Glutamatergic neuron (in vitro differentiated cells): Measurements from ENCODE around the gene UBR4. TPM values are rescaled to one million over a fixed set of nuclear protein-coding genes. Genes with fewer than 3 reads are reported as not detected.
A peak's percentile ranks its signal among the peaks of the same experiment; 100 is the strongest.
"Not testable (repeated sequence)": the region's sequence is repeated elsewhere in the genome, so short reads cannot be mapped to it uniquely, and the experiment has no call there.

ENCODE experiments used
- DNase-seq: peaks from one replicate; pipeline ENCODE4 v3.0.0; 2022
- H3K27ac Mint-ChIP-seq: one replicate; pipeline ENCODE4 v1.8.0; 2020; ENCODE audit warnings: mild to moderate bottlenecking, mixed read lengths, inconsistent platforms; ENCODE audit not compliant: unreplicated experiment
- H3K27me3 Mint-ChIP-seq: one replicate; pipeline ENCODE4 v1.8.0; 2020; ENCODE audit warnings: mild to moderate bottlenecking, moderate library complexity, mixed read lengths, inconsistent platforms; ENCODE audit not compliant: unreplicated experiment
- H3K36me3 Mint-ChIP-seq: one replicate; pipeline ENCODE4 v1.8.0; 2020; ENCODE audit warnings: mild to moderate bottlenecking, mixed read lengths, inconsistent platforms; ENCODE audit not compliant: unreplicated experiment
- H3K4me1 Mint-ChIP-seq: one replicate; pipeline ENCODE4 v1.8.0; 2020; ENCODE audit warnings: mild to moderate bottlenecking, low read depth, mixed read lengths, inconsistent platforms; ENCODE audit not compliant: unreplicated experiment
- H3K4me3 Mint-ChIP-seq: one replicate; pipeline ENCODE4 v1.8.0; 2020; ENCODE audit warnings: mild to moderate bottlenecking, mixed read lengths, inconsistent platforms; ENCODE audit not compliant: unreplicated experiment
- H3K9me3 Mint-ChIP-seq: one replicate; pipeline ENCODE4 v1.8.0; 2020; ENCODE audit warnings: mild to moderate bottlenecking, moderate library complexity, mixed read lengths, inconsistent platforms; ENCODE audit not compliant: unreplicated experiment
- CTCF ChIP-seq: fragments of 200-600 bp; sonication (generic); IDR thresholded peaks from one replicate; pipeline ENCODE4 v1.5.0; 2021; ENCODE audit not compliant: partially characterized antibody, unreplicated experiment
- total RNA-seq: library from RNA; stranded (reverse); fragmentation: NEBNext Ultra II Directional; extraction: Animal tissue kit (Norgen Biotek cat#: 25700); gene quantifications from one replicate; pipeline ENCODE4 v1.2.1, GENCODE V29; 2021; ENCODE audit not compliant: unreplicated experiment

The UBR4 gene
- total RNA-seq, 1 donor from 2014 or later: 176 TPM

- H3K27ac Mint-ChIP-seq: no peak overlapping the region
Measured at GRCh38 chr1:19182223-19182622, 27.8 kb downstream of the UBR4 start.

GRCh38 chr1:19180265-19180657 lies 29.8 kb downstream of the UBR4 start:
- not testable (repeated sequence) for H3K36me3 Mint-ChIP-seq, H3K27ac Mint-ChIP-seq, H3K4me1 Mint-ChIP-seq, H3K9me3 Mint-ChIP-seq, DNase-seq, H3K4me3 Mint-ChIP-seq, H3K27me3 Mint-ChIP-seq

More at GRCh38 chr1:19182223-19182622, 27.8 kb downstream of the UBR4 start:
- Mint-ChIP-seq H3K4me1 (no peaks in the 10 kb centered on the region), H3K27me3 (no peaks in the 10 kb centered on the region), H3K4me3 (no peak overlapping the region), H3K36me3 (peaks cover 4% of the 10 kb centered on the region), H3K9me3 (no peaks in the 10 kb centered on the region)
- TF ChIP-seq CTCF: no peak
- no peak for DNase-seq

GRCh38 chr1:19179597-19180264 lies 30.3 kb downstream of the UBR4 start:
- H3K27me3 Mint-ChIP-seq: no peaks in the 10 kb centered on the region
- no peak overlapping the region for H3K4me3 Mint-ChIP-seq
- peak; percentile 23 for TF ChIP-seq CTCF
- H3K36me3 Mint-ChIP-seq: peaks cover 4% of the 10 kb centered on the region
- no peak overlapping the region for H3K27ac Mint-ChIP-seq
- no peaks in the 10 kb centered on the region for H3K4me1 Mint-ChIP-seq
- H3K9me3 Mint-ChIP-seq: no peaks in the 10 kb centered on the region
- DNase-seq: no peak

GRCh38 chr1:19178734-19179398 lies 31.2 kb downstream of the UBR4 start:
- no peaks in the 10 kb centered on the region for H3K4me1 Mint-ChIP-seq
- peaks cover 2% of the 10 kb centered on the region for H3K36me3 Mint-ChIP-seq
- no peak for DNase-seq
- no peaks in the 10 kb centered on the region for H3K9me3 Mint-ChIP-seq
- H3K27ac Mint-ChIP-seq: no peak overlapping the region
- H3K4me3 Mint-ChIP-seq: no peak overlapping the region
- H3K27me3 Mint-ChIP-seq: no peaks in the 10 kb centered on the region
- TF ChIP-seq CTCF: no peak

- Mint-ChIP-seq H3K27me3 (no peaks in the 10 kb centered on the region), H3K9me3 (no peaks in the 10 kb centered on the region), H3K27ac (no peak overlapping the region), H3K4me1 (no peaks in the 10 kb centered on the region), H3K4me3 (no peak overlapping the region), H3K36me3 (no peaks in the 10 kb centered on the region)
- no peak for TF ChIP-seq CTCF
- DNase-seq: no peak
Measured at GRCh38 chr1:19177811-19178210, 32.3 kb downstream of the UBR4 start.
